ENCODE measurements around the gene PDE6A. TPM values are rescaled to one million over a fixed set of nuclear protein-coding genes. Genes with fewer than 3 reads are reported as not detected.
A peak's percentile ranks its signal among the peaks of the same experiment; 100 is the strongest.

PDE6A gene
- total RNA-seq: not detected

DNA sequence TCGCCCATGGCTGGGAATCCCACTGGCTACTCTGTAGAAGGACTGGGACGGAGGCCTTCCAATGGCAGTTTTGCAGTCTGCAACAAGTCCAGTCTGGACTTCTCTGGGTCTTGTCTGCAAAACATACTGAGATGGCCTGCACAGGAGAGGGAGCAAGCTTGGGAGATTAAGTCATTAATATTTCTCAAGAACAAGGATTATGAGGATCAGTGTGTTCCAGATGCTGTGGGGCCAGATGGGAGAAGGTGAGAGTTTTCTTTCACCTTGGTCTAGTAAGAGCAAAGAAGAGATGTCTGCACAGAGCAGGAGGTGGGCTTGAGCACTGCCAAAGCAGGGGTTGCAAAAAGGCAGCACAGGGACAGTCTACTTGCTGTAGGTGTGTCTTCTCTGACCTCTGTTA, at the start of gene PDE6A:
Gene PDE6A (minus strand): TSS at position 128 of the 400 bp plus-strand sequence. CDS start 120 bp downstream, at position 8.
- DNase-seq (ENCODE audit: low spot score in 2 of 2) (no peak), FAIRE-seq (no peak)

DNA sequence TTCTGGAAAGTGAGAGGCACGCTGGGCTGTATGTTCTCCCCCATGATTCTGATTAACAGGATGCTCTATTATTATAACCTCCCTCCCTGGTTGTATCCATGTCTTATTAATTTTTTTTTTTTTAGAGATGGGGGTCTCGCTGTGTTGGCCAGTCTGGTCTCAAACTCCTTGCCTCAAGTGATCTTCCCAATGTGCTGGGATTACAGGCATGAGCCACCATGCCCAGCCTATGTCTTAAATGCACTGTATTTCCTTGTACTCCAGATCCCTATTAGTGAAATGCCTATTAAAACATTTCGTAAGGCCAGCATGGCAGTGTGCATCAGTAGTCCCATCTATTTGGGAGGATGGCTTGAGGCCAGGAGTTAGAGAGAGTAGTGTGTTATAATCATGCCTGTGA, 48.9 kb upstream of the PDE6A start:
- DNase-seq (ENCODE audit: low spot score in 2 of 2): no peak
- no peak for FAIRE-seq

GRCh38 chr5:149990518-149991376, 46.2 kb upstream of the PDE6A start:
- no peak for FAIRE-seq
- peak; percentile 28 to 49 for DNase-seq (ENCODE audit: low spot score in 2 of 2)

- DNase-seq (ENCODE audit: low spot score in 2 of 2): no peak
- FAIRE-seq: no peak
Observed at GRCh38 chr5:149988126-149988525, 43.5 kb upstream of the PDE6A start.

DNA sequence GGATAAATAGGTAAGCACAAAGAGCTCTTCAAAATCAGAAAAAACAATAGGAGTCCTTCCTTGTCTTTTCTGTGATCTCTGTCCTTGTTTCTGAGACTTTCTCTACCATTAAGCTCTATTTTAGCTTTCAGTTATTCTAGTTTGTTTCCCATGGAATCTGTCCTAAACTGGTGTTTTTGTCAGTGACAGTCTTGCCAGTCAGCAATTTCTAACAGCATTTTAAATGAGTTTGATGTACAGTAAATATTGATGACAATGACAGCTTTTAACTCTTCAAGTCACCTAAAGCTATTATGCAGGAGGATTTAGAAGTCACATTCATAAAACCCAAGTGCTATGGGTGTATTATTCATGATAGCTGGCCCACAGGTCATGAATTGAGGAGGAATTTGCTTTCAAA, 37.9 kb upstream of the PDE6A start:
- no peak for FAIRE-seq

DNA sequence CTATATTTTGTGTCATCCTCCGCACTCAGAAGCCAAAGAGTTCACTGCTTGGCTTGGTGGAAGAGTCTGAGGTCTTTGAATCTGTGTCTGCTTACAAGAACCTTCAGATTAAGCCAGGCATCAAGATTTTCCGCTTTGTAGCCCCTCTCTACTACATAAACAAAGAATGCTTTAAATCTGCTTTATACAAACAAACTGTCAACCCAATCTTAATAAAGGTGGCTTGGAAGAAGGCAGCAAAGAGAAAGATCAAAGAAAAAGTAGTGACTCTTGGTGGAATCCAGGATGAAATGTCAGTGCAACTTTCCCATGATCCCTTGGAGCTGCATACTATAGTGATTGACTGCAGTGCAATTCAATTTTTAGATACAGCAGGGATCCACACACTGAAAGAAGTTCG, 36.6 kb upstream of the PDE6A start:
- no peak for FAIRE-seq
- no peak for DNase-seq (ENCODE audit: low spot score in 2 of 2)

More for the DNA sequence above, 37.9 kb upstream of the PDE6A start:
- DNase-seq (ENCODE audit: low spot score in 2 of 2): no peak

GRCh38 chr5:149979896-149980295, 35.3 kb upstream of the PDE6A start:
- no peak for FAIRE-seq
- no peak for DNase-seq (ENCODE audit: low spot score in 2 of 2)

GRCh38 chr5:149975409-149975808, 30.8 kb upstream of the PDE6A start:
- DNase-seq (ENCODE audit: low spot score in 2 of 2) (no peak), FAIRE-seq (no peak)

GRCh38 chr5:149969181-149969930, 24.8 kb upstream of the PDE6A start:
- DNase-seq (ENCODE audit: low spot score in 2 of 2) (no peak), FAIRE-seq (peak; percentile 26)

GRCh38 chr5:149966946-149967345, 22.4 kb upstream of the PDE6A start:
- no peak for FAIRE-seq
- DNase-seq (ENCODE audit: low spot score in 2 of 2): no peak

- FAIRE-seq (no peak), DNase-seq (ENCODE audit: low spot score in 2 of 2) (no peak)
Observed at GRCh38 chr5:149963729-149964128, 19.1 kb upstream of the PDE6A start.

GRCh38 chr5:149962601-149963300, 18.2 kb upstream of the PDE6A start:
- FAIRE-seq: no peak
- no peak for DNase-seq (ENCODE audit: low spot score in 2 of 2)

- DNase-seq (ENCODE audit: low spot score in 2 of 2) (peak in 1 of 2 donors; percentile 32), FAIRE-seq (no peak)
Observed at GRCh38 chr5:149961957-149962409, 17.4 kb upstream of the PDE6A start.

DNA sequence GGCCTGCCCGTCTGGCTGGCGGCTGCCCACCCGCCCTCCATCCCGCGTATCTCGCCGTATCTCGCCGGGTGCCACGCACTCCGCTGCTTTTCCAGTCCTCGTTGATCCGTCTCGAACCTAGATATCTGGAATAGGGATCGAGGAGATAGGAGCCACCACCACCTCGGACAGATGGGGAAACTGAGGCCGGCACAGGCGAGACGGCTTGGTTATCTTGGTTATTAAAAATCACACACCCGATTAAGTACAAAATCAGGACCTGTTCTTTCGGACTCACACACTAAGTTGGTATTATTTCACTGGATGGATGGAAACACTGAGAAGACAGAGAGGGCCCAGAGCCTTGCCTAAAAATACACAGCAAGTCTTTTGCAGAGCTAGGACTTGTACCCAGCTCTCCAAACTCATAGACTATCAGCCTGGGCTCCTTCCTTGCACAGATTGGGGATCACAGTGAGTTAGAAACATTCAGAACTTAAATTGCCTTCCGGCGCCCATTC, 16.6 kb upstream of the PDE6A start:
- DNase-seq (ENCODE audit: low spot score in 2 of 2) (no peak), FAIRE-seq (no peak)

GRCh38 chr5:149960272-149961185, 15.9 kb upstream of the PDE6A start, which contains the start of gene SLC26A2:
TSS of gene SLC26A2 (plus strand) at chr5:149960758. CDS start at chr5:149977653, 16,895 bp downstream.
- FAIRE-seq (peak; percentile 30), DNase-seq (ENCODE audit: low spot score in 2 of 2) (peak; percentile 91 to 95)

- DNase-seq (ENCODE audit: low spot score in 2 of 2) (peak; percentile 28 to 63), FAIRE-seq (no peak)
Observed at GRCh38 chr5:149959406-149960236, 15.0 kb upstream of the PDE6A start.

DNA sequence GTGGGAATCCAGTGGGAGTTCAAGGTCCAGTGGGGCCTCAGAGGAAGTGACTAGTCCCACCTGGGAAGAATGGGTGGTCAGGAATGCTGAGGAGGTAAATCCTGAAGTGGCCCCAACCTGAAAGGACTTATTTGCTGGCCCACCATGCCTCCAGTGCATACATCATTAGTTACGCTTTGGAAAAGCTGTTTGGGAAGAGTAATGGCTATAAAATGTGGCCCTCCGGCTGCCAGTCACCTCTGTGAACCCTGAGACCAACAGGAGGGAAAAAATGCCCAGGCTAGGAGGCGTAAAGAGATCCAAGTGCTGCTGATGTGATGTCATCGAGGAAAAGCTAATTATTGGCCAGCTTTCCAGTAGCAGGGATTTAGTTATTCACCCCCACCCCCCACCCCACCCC, 13.3 kb upstream of the PDE6A start:
- no peak for DNase-seq (ENCODE audit: low spot score in 2 of 2)
- no peak for FAIRE-seq

GRCh38 chr5:149956685-149957084, 12.1 kb upstream of the PDE6A start:
- FAIRE-seq: no peak

DNA sequence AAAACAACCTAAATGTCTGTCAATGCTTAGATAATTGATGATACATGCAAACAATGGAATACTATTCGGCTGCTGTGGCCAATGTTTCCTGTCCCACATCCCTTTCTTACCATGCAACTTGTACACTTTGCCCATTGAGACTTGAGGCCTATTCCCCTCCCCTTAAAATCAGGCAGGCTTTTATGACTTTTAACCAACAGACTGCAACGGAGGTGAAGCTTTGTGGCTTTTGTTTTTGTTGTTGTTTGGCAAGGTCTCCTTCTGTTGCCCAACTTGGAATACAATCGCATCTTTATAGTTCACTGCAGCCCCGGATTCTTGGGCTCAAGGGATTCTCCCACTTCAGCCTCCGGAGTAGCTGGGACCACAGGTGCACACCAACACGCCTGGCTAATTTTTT, 10.2 kb upstream of the PDE6A start:
- no peak for FAIRE-seq
- no peak for DNase-seq (ENCODE audit: low spot score in 2 of 2)

More at GRCh38 chr5:149956685-149957084, 12.1 kb upstream of the PDE6A start:
- DNase-seq (ENCODE audit: low spot score in 2 of 2): no peak

Measured in frontal cortex (tissue), 4 donors.